ENCODE data around the gene CABLES1. TPM values are rescaled to one million over a fixed set of nuclear protein-coding genes. Genes with fewer than 3 reads are reported as not detected.
A peak's percentile ranks its signal among the peaks of the same experiment; 100 is the strongest.
"Not testable (repeated sequence)": the region's sequence is repeated elsewhere in the genome, so short reads cannot be mapped to it uniquely, and the experiment has no call there.

Gene CABLES1
- total and polyA plus RNA-seq, 2 of the 4 experiments (the other 2 are of a cell fraction) = 4.7 to 5.7 TPM

DNA sequence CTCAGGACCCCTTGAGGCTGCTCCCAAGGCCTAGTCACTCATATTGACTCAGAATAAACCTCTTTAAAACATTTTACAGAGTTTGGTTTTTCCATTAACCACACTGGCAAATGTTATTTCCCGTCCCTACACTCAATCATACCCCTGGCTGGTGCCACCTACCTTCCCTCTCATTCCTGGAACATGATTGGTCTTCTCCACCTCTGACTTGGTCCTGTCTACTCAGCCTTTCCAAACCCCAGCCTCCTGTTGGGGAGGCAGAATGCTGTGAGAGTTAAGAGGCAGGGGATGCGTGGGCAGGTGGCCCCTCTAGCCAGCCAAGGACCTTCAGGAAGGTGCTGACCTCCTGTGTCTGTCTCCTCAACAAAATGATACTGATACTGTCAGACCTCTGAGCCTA, 149.3 kb downstream of the CABLES1 start:
- Histone ChIP-seq H4K20me1 (ENCODE audit: insufficient read depth, low read length) (no peaks in the 10 kb centered on the region), H2AFZ (replicated peaks; ENCODE audit: low read length, poor library complexity) (peak overlapping the region; percentile 56), H3K14ac (replicated peaks; ENCODE audit: low read depth, low read length) (peak overlapping the region; percentile 66), H2AK9ac (replicated peaks; ENCODE audit: low read depth, low read length, poor library complexity) (no peak overlapping the region), H3K79me1 (ENCODE audit: low read depth in 1 of 2, low read length in 2 of 2) (no peaks in the 10 kb centered on the region), H3K9me3 (ENCODE audit: control insufficient read depth, insufficient read depth, low read length) (no peaks in the 10 kb centered on the region), H3K36me3 (ENCODE audit: control insufficient read depth, insufficient read depth, low read length) (no peaks in the 10 kb centered on the region), H4K8ac (ENCODE audit: low read depth in 2 of 2, low read length in 2 of 2) (peak overlapping the region in 1 of 2 experiments; percentile 36; a peak in 1 of 4 replicates), H4K5ac (ENCODE audit: low read depth, low read length) (no peak overlapping the region; the same call in 1 of the 2 replicates), H3K4me1 (ENCODE audit: control insufficient read depth, insufficient read depth, low read length) (peaks cover 12% of the 10 kb centered on the region), H3K9me1 (ENCODE audit: insufficient read depth, low read length) (0 out of 2 replicates have a peak, but pooled peaks cover 10% of the 10 kb centered on the region), H3K4me2 (ENCODE audit: low read depth, low read length) (no peak overlapping the region), H3K18ac (ENCODE audit: low read depth, low read length) (peak overlapping the region; percentile 80; the same call in 1 of the 2 replicates), H3K4me3 (ENCODE audit: insufficient read depth, low read depth, low read length) (no peak overlapping the region), H2BK5ac (ENCODE audit: low read depth, low read length, poor library complexity, severe bottlenecking) (peak overlapping the region; percentile 78), H3K9ac (ENCODE audit: low read depth, low read length) (no peak overlapping the region), H3K27me3 (ENCODE audit: control insufficient read depth, insufficient read depth, low read length) (no peaks in the 10 kb centered on the region), H2BK120ac (ENCODE audit: low read depth, low read length) (peak overlapping the region; percentile 88), H3K4ac (ENCODE audit: low read depth, low read length) (peak overlapping the region; percentile 87), H2AK5ac (ENCODE audit: low read depth, low read length) (peak overlapping the region; percentile 98), H3K56ac (ENCODE audit: extremely low read depth, insufficient read depth, low read length) (peak overlapping the region; percentile 20), H2BK20ac (ENCODE audit: low read depth, low read length) (peak overlapping the region; percentile 30; the same call in 1 of the 2 replicates), H4K91ac (ENCODE audit: insufficient read depth, low read depth, low read length) (peak overlapping the region; percentile 81), H3K27ac (ENCODE audit: insufficient read depth, low read length) (no peak overlapping the region; the same call in 1 of the 2 replicates), H3K23ac (ENCODE audit: low read depth, low read length) (no peak overlapping the region; the same call in 1 of the 2 replicates), H2BK15ac (ENCODE audit: low read depth, low read length) (peak overlapping the region; percentile 70; the same call in 1 of the 3 replicates)
- POLR2A ChIA-PET (ENCODE audit: unreplicated experiment) = no interaction called here
- in situ Hi-C loops (cut with MboI; ENCODE audit: low sequenced_read_pairs) (no loop called here), dilution Hi-C loops (cut with HindIII; ENCODE audit: low sequenced_read_pairs, unreplicated experiment) (no loop called here), intact Hi-C loops (cut with micrococcal nuclease) (no loop called here)
- CTCF ChIA-PET = no interaction called here
- BruUV-seq (replicated peaks) = no TSS peak
- ATAC-seq (ENCODE audit: low read depth) = no peak
- TF ChIP-seq BHLHE40 (IDR thresholded peaks at IDR 0.05; ENCODE audit: low read depth, low read length) (no peak), CHD1 (IDR thresholded peaks at IDR 0.05; ENCODE audit: low read depth, low read length) (no peak), NFE2L2 (IDR thresholded peaks at IDR 0.05; ENCODE audit: low read depth, low read length) (no peak)
- WGBS, 2 experiments (ENCODE audit: extremely low coverage in 2 of 2, insufficient read length in 1 of 2) = no CpG with 5 or more reads among the region's 2 CpGs
- no peak for DNase-seq

DNA sequence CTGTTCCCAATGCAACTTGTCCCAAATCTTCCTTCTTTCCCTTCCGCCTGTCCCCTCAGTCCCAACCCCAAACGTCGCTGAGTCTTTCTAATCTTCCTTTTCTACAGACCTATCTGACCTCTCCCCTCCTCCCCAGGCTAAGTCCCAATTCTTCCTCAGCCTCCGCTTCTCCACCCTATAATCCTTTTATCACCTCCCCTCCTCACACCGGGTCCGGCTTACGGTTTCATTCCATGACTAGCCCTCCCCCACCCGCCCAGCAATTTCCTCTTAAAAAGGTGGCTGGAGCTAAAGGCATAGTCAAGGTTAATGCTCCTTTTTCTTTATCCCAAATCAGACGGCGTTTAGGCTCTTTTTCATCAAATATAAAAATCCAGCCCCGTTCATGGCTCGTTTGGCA, 150.3 kb downstream of the CABLES1 start:
- Histone ChIP-seq H2AK5ac (ENCODE audit: low read depth, low read length) (peak overlapping the region; percentile 33; the same call in 1 of the 2 replicates), H3K4me1 (ENCODE audit: control insufficient read depth, insufficient read depth, low read length) (peaks cover 12% of the 10 kb centered on the region)
- H2AFZ ChIP-seq (replicated peaks; ENCODE audit: low read length, poor library complexity); H3K79me1 ChIP-seq (ENCODE audit: low read depth in 1 of 2, low read length in 2 of 2); H3K4ac ChIP-seq (ENCODE audit: low read depth, low read length); H3K4me3 ChIP-seq (ENCODE audit: insufficient read depth, low read depth, low read length); H3K27ac ChIP-seq (ENCODE audit: insufficient read depth, low read length); H2BK15ac ChIP-seq (ENCODE audit: low read depth, low read length); H3K4me2 ChIP-seq (ENCODE audit: low read depth, low read length); ATAC-seq (ENCODE audit: low read depth); DNase-seq; intact Hi-C loops (cut with micrococcal nuclease); H2BK5ac ChIP-seq (ENCODE audit: low read depth, low read length, poor library complexity, severe bottlenecking); dilution Hi-C loops (cut with HindIII; ENCODE audit: low sequenced_read_pairs, unreplicated experiment); H3K14ac ChIP-seq (replicated peaks; ENCODE audit: low read depth, low read length); H4K91ac ChIP-seq (ENCODE audit: insufficient read depth, low read depth, low read length); H4K20me1 ChIP-seq (ENCODE audit: insufficient read depth, low read length); in situ Hi-C loops (cut with MboI; ENCODE audit: low sequenced_read_pairs); H3K36me3 ChIP-seq (ENCODE audit: control insufficient read depth, insufficient read depth, low read length); H3K23ac ChIP-seq (ENCODE audit: low read depth, low read length); H4K8ac ChIP-seq (ENCODE audit: low read depth in 2 of 2, low read length in 2 of 2); H2BK120ac ChIP-seq (ENCODE audit: low read depth, low read length); H3K27me3 ChIP-seq (ENCODE audit: control insufficient read depth, insufficient read depth, low read length); H3K18ac ChIP-seq (ENCODE audit: low read depth, low read length); H3K56ac ChIP-seq (ENCODE audit: extremely low read depth, insufficient read depth, low read length); CTCF ChIA-PET; H3K9ac ChIP-seq (ENCODE audit: low read depth, low read length); H2AK9ac ChIP-seq (replicated peaks; ENCODE audit: low read depth, low read length, poor library complexity); H4K5ac ChIP-seq (ENCODE audit: low read depth, low read length); H2BK20ac ChIP-seq (ENCODE audit: low read depth, low read length); H3K9me1 ChIP-seq (ENCODE audit: insufficient read depth, low read length); BruUV-seq (replicated peaks); H3K9me3 ChIP-seq (ENCODE audit: control insufficient read depth, insufficient read depth, low read length); POLR2A ChIA-PET (ENCODE audit: unreplicated experiment): not testable (repeated sequence)
- WGBS, 2 experiments (ENCODE audit: extremely low coverage in 2 of 2, insufficient read length in 1 of 2) = 94% methylated on average over 7 of the region's 12 CpGs; no CpG with 5 or more reads in 1 of the 2 experiments
